Measurements from ENCODE around the gene GALNT7. TPM values are rescaled to one million over a fixed set of nuclear protein-coding genes. Genes with fewer than 3 reads are reported as not detected.

The GALNT7 gene
- total and polyA plus RNA-seq, 8 donors = 25.2 to 51.1 (median 37.4) TPM

DNA sequence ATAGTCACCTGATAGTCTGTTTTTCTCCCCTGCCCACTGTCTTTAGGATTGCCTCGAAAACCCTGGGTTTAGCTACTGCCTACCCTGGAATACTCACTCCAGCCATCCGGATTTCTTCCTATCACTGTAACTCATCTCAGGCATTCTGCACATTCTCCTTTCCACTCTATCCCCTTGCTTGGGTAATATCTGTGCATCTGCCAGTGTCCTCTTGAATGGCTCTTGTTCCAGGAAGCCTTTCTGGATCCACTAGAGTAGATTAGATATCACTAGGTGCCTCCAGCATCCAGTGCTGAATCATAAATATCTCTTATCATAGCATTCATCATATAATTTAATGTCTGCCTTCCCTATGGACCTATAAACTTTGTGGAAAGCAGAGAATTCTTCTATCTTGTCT lies 17.1 kb upstream of the GALNT7 start:
- no peaks in the 10 kb centered on the region for H3K9me3 ChIP-seq
- ATAC-seq = no peak
- H3K27me3 ChIP-seq = no peaks in the 10 kb centered on the region
- no peak overlapping the region for H3K27ac ChIP-seq
- DNase-seq = no peak
- TF ChIP-seq, protein P1, sequence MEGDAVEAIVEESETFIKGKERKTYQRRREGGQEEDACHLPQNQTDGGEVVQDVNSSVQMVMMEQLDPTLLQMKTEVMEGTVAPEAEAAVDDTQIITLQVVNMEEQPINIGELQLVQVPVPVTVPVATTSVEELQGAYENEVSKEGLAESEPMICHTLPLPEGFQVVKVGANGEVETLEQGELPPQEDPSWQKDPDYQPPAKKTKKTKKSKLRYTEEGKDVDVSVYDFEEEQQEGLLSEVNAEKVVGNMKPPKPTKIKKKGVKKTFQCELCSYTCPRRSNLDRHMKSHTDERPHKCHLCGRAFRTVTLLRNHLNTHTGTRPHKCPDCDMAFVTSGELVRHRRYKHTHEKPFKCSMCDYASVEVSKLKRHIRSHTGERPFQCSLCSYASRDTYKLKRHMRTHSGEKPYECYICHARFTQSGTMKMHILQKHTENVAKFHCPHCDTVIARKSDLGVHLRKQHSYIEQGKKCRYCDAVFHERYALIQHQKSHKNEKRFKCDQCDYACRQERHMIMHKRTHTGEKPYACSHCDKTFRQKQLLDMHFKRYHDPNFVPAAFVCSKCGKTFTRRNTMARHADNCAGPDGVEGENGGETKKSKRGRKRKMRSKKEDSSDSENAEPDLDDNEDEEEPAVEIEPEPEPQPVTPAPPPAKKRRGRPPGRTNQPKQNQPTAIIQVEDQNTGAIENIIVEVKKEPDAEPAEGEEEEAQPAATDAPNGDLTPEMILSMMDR (IDR thresholded peaks at IDR 0.05) = no peak
- H3K4me3 ChIP-seq = no peak overlapping the region
- no peaks in the 10 kb centered on the region for H3K36me3 ChIP-seq
- intact Hi-C loops (cut with DNase I) = no loop called here
- H3K4me1 ChIP-seq = no peaks in the 10 kb centered on the region

DNA sequence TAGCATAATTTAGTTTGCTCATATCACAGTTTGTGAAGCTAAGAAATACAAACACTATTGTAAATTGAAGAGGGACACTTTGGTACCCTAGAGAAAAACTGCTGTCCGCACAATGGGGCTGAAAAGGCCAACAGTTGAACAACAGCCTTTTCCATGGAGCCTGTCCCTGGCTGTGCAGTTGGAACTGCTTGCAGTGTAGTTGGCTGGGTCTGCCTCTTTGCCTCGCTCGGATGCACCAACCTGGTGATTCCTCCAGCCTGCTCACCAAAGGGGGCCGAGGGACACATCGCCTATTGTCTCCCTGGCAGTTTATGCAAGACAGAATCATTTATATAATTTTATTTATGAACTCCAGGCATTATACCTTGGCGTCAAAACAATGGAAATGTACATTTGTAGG lies 16.5 kb upstream of the GALNT7 start:
- no peak overlapping the region for H3K27ac ChIP-seq
- H3K4me3 ChIP-seq = no peak overlapping the region
- ATAC-seq (no peak), DNase-seq (no peak)
- H3K9me3 ChIP-seq = no peaks in the 10 kb centered on the region
- no peaks in the 10 kb centered on the region for H3K4me1 ChIP-seq
- no peaks in the 10 kb centered on the region for H3K27me3 ChIP-seq
- intact Hi-C loops (cut with DNase I) = no loop called here
- no peaks in the 10 kb centered on the region for H3K36me3 ChIP-seq
- TF ChIP-seq, protein P1 (IDR thresholded peaks at IDR 0.05) = no peak

DNA sequence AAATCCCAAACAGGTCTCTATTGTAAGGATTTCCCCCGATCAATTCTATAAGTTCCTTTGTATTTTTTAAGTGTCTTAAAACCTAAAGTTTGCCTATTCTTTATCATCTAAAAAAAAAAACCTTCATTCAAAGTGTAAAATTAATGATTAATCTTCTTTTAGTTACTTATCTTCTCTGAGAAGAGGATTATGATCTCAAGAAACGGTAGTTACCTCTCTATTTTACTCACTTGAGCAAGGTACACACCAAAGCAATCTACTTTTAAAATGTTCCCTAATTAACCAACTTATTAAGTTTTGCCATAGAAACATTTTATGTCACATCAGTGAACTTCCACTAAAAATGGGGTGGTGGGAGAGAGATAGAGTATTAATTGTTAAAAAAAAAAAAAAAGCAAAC lies 15.2 kb upstream of the GALNT7 start:
- no peak for ATAC-seq
- intact Hi-C loops (cut with DNase I) = no loop called here
- Histone ChIP-seq H3K4me1 (no peaks in the 10 kb centered on the region), H3K9me3 (no peaks in the 10 kb centered on the region), H3K27me3 (no peaks in the 10 kb centered on the region), H3K27ac (no peak overlapping the region), H3K36me3 (no peaks in the 10 kb centered on the region), H3K4me3 (no peak overlapping the region)
- DNase-seq = no peak
- TF ChIP-seq, protein P1 (IDR thresholded peaks at IDR 0.05) = no peak

DNA sequence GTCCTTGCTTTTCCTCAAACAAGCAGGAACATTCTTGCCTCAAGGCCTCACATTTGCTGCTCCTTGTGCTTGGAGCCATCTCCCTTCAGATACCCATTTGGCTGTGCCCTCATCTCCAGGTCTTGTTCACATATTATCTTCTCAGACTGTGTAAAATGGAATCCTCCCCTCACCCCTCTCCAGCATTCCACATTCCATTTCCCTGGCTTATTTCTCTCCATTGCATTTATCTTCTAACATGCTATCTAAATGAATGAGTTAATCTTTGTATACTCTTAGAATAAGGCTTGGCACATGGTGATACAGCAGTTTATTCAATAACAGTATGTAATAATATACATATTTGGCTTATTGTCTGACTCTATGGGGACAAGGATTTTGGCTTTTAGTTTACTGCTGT lies 8.8 kb upstream of the GALNT7 start:
- ATAC-seq = no peak
- Histone ChIP-seq H3K9me3 (no peaks in the 10 kb centered on the region), H3K4me3 (no peak overlapping the region), H3K36me3 (no peaks in the 10 kb centered on the region), H3K4me1 (no peaks in the 10 kb centered on the region), H3K27me3 (no peaks in the 10 kb centered on the region), H3K27ac (no peak overlapping the region)
- DNase-seq = no peak
- TF ChIP-seq, protein P1 (IDR thresholded peaks at IDR 0.05) = no peak
- intact Hi-C loops (cut with DNase I) = no loop called here

DNA sequence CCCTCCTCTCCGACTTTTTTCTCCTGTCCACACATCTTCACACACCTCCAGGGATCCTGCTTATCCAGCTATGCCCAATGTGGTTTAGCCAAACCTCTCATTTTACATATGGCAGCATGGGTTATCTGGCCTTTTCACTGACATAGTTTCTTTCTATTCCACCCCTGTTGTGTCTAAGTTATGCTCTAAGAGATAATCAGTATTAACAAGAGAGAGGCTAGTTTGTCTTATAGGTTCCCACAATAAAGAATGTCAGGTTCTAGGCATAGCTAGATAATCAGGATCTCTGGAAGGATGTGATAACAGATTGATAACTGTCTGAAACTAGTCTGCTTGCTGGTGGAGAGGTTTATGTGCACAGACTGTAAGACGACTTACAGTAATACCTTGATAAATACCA lies 7.7 kb upstream of the GALNT7 start:
- H3K4me3 ChIP-seq = no peak overlapping the region
- TF ChIP-seq, protein P1 (IDR thresholded peaks at IDR 0.05) = no peak
- DNase-seq (no peak), ATAC-seq (no peak)
- no peaks in the 10 kb centered on the region for H3K36me3 ChIP-seq
- no peak overlapping the region for H3K27ac ChIP-seq
- H3K4me1 ChIP-seq = no peaks in the 10 kb centered on the region
- no peaks in the 10 kb centered on the region for H3K9me3 ChIP-seq
- intact Hi-C loops (cut with DNase I) = no loop called here
- no peaks in the 10 kb centered on the region for H3K27me3 ChIP-seq
